Ovary (tissue), 9 donors: ENCODE results near the gene C3orf18. TPM values are rescaled to one million over a fixed set of nuclear protein-coding genes. Genes with fewer than 3 reads are reported as not detected.

Experiments
- DNase-seq, 5 donors: peaks; one replicate each; pipeline ENCODE4 v3.0.0-alpha.2; 2019 to 2020
- H3K27ac ChIP-seq, 2 donors: fragments of 200-600 bp; one replicate each; pipeline versions ENCODE4 v1.5.1 to v1.8.0; 2019 to 2022
- H3K27me3 ChIP-seq: fragments of 200-600 bp; one replicate; pipeline ENCODE4 v1.8.0; 2022
- H3K36me3 ChIP-seq: fragments of 200-600 bp; sonication (generic); one replicate; pipeline ENCODE4 v1.5.1; 2019
- H3K4me1 ChIP-seq: one replicate; pipeline ENCODE4 v1.8.1; 2013; ENCODE audit warnings: mild to moderate bottlenecking, moderate library complexity; ENCODE audit not compliant: insufficient read depth
- H3K4me3 ChIP-seq: fragments of 200-600 bp; sonication (generic); one replicate; pipeline ENCODE4 v1.5.1; 2017
- H3K9me3 ChIP-seq, 2 donors: fragments of 200-600 bp in 1 of 2; sonication (generic) in 1 of 2; one replicate each; pipeline versions ENCODE4 v1.5.1 to v1.8.1; 2013 to 2019; ENCODE audit warnings: mild to moderate bottlenecking in 1 of 2, moderate library complexity in 1 of 2
- EP300 ChIP-seq: sonication (generic); formaldehyde crosslinking; IDR thresholded peaks from one replicate; pipeline ENCODE4 v1.6.1; 2017; ENCODE audit warnings: antibody characterized with exemption
- POLR2A ChIP-seq: fragments of 450-650 bp; IDR thresholded peaks from one replicate; pipeline ENCODE4 v1.6.1; 2017; ENCODE audit warnings: antibody characterized with exemption, mild to moderate bottlenecking, moderate library complexity
- WGBS, 3 donors: extraction: QIAGEN DNeasy Blood & Tissue Kit in 1 of 3; methylation state at CpG; one replicate each; pipeline versions ENCODE4 v1.1.5 to v1.1.7; 2013 to 2017; 5-methylcytosine and 5-hydroxymethylcytosine counted together
- intact Hi-C, 4 donors: fragments of 100-400 bp; cut with DNase I; formaldehyde crosslinking; loops; one replicate each; pipeline versions ENCODE4 v1.11.0 to v1.15.1; 2022 to 2023
- polyA plus RNA-seq, 2 donors: library from polyadenylated mRNA; stranded (reverse); fragments of 200-250 nt in 1 of 2; fragments of 350-450 nt in 1 of 2; fragmentation: Illumina TruSeq in 1 of 2; extraction: RNeasy Lipid Tissue Mini Kit (QIAGEN cat#74804) in 1 of 2; gene quantifications; one replicate each; pipeline ENCODE4 v1.2.3, GENCODE V29; 2013 to 2014
- total RNA-seq, 7 donors: library from RNA; depleted of rRNA in 2 of 7; stranded (reverse); fragments of >200 nt in 2 of 7; fragmentation: NEBNext Ultra II Directional in 3 of 7; extraction: Animal tissue kit (Norgen Biotek cat#: 25700) in 3 of 7; gene quantifications; one replicate each; pipeline versions ENCODE4 v1.1.0 to v1.2.4, GENCODE V29; 2016 to 2023
- TF ChIP-seq, protein P1 (sequence below), 3 donors: fragments of 450-650 bp in 2 of 3; fragments of 200-600 bp in 1 of 3; IDR thresholded peaks; one replicate each; pipeline versions ENCODE4 v1.5.1 to v1.8.0; 2016 to 2022; ENCODE audit warnings: antibody characterized with exemption in 3 of 3, mild to moderate bottlenecking in 1 of 3
- donor health status: DM: no; HTN: no; CAD: no; lungs with moderate emphysema.
- donor health status: DM: no; HTN: no; CAD: no.
- donor health status: Bipolar disorder and iron deficiency.
- donor health status: DM: yes; HTN: yes; CAD: no.
- donor health status: DM: no; HTN: no; CAD: no.
- donor health status: DM: yes; HTN: yes; CAD: no.

Gene C3orf18
- total and polyA plus RNA-seq, 9 donors: 10.7 to 24.1 (median 17.5) TPM

DNA sequence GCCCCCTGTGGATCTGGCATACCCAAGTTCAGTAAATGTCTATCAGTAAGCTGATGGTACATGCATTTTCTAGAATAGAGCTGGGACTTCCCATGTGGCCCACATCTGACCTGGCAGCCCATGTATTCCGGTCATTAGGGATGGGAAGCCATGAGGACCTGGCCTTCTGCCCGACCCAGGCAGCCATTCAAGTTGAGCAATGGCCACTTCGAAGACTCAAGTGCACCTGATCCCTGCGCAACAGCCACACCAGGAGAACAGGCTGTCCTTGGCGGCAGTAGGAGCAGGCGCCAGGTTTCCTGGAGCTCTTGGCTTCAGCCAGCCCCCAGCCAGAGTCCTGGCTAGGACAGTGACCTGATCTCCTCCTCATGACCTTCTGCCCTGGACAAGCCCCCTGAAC lies 16.4 kb upstream of the C3orf18 start:
- intact Hi-C loops: no loop called here
- H3K27me3 ChIP-seq: no peaks in the 10 kb centered on the region
- peak in 2 of 5 donors; percentile 57 to 66 for DNase-seq
- no peaks in the 10 kb centered on the region for H3K9me3 ChIP-seq
- peaks cover 6% of the 10 kb centered on the region for H3K4me1 ChIP-seq
- no peak overlapping the region for H3K27ac ChIP-seq
- no peaks in the 10 kb centered on the region for H3K36me3 ChIP-seq
- TF ChIP-seq POLR2A: no peak
- TF ChIP-seq EP300: no peak
- TF ChIP-seq, protein P1, sequence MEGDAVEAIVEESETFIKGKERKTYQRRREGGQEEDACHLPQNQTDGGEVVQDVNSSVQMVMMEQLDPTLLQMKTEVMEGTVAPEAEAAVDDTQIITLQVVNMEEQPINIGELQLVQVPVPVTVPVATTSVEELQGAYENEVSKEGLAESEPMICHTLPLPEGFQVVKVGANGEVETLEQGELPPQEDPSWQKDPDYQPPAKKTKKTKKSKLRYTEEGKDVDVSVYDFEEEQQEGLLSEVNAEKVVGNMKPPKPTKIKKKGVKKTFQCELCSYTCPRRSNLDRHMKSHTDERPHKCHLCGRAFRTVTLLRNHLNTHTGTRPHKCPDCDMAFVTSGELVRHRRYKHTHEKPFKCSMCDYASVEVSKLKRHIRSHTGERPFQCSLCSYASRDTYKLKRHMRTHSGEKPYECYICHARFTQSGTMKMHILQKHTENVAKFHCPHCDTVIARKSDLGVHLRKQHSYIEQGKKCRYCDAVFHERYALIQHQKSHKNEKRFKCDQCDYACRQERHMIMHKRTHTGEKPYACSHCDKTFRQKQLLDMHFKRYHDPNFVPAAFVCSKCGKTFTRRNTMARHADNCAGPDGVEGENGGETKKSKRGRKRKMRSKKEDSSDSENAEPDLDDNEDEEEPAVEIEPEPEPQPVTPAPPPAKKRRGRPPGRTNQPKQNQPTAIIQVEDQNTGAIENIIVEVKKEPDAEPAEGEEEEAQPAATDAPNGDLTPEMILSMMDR (IDR thresholded peaks at IDR 0.05): no peak
- 74 to 89% (median 85%) methylated on average over 5 to 6 of the region's 6 CpGs for WGBS, 3 donors
- no peak overlapping the region for H3K4me3 ChIP-seq

DNA sequence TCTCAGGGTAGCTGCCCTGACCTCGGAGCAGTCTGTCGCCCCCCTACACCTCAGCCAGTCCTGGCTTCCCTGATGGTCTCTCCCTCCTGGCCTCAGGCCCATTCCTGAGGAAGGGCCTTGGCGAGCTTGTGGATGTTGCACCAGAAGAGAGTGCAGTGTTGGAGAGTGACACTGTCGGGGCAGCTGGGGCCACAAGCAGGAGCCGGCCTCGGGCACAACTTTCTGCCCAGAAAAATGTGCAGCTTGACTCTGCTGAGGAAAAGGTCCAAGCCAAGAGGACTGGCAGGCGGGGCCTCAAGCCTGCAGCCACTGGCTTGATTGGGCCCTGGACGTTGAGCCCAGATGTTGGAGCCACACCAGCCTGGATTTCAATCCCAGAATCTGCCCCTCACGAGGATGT lies 14.5 kb upstream of the C3orf18 start:
- H3K27me3 ChIP-seq: no peaks in the 10 kb centered on the region
- no peak overlapping the region for H3K4me3 ChIP-seq
- H3K27ac ChIP-seq: no peak overlapping the region
- 60 to 75% (median 61%) methylated on average over 9 of the region's 9 CpGs for WGBS, 3 donors
- TF ChIP-seq EP300 (no peak), POLR2A (no peak)
- TF ChIP-seq, protein P1 (IDR thresholded peaks at IDR 0.05): no peak
- H3K36me3 ChIP-seq: no peaks in the 10 kb centered on the region
- DNase-seq: no peak
- H3K9me3 ChIP-seq: no peaks in the 10 kb centered on the region
- H3K4me1 ChIP-seq: peaks cover 2% of the 10 kb centered on the region
- intact Hi-C loops: no loop called here

DNA sequence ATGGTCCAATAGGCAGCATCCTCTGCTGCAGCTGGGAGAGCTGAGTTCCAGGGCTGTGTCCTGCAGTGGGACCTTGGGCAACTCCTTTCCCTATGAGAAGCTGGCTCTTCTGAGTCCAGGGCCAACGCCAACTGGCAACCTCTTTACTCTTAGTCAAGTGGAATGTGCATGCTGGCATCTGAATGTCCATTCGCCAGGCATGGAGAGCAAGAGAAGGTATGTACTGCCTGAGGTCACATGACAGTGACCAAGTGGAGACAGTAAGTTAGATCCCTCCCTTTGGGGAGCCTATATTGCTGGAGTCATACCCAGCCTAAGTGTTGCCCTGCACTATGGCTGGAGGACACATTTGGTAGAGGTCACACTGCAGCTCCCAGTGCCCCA lies 13.9 kb upstream of the C3orf18 start:
- TF ChIP-seq EP300 (no peak), POLR2A (no peak)
- TF ChIP-seq, protein P1 (IDR thresholded peaks at IDR 0.05): no peak
- no peak for DNase-seq
- WGBS, 3 donors: 94 to 100% (median 100%) methylated on average over 2 of the region's 2 CpGs
- H3K27ac ChIP-seq: no peak overlapping the region
- intact Hi-C loops: no loop called here
- peaks cover 2% of the 10 kb centered on the region for H3K4me1 ChIP-seq
- H3K27me3 ChIP-seq: no peaks in the 10 kb centered on the region
- H3K9me3 ChIP-seq: no peaks in the 10 kb centered on the region
- no peaks in the 10 kb centered on the region for H3K36me3 ChIP-seq
- no peak overlapping the region for H3K4me3 ChIP-seq

DNA sequence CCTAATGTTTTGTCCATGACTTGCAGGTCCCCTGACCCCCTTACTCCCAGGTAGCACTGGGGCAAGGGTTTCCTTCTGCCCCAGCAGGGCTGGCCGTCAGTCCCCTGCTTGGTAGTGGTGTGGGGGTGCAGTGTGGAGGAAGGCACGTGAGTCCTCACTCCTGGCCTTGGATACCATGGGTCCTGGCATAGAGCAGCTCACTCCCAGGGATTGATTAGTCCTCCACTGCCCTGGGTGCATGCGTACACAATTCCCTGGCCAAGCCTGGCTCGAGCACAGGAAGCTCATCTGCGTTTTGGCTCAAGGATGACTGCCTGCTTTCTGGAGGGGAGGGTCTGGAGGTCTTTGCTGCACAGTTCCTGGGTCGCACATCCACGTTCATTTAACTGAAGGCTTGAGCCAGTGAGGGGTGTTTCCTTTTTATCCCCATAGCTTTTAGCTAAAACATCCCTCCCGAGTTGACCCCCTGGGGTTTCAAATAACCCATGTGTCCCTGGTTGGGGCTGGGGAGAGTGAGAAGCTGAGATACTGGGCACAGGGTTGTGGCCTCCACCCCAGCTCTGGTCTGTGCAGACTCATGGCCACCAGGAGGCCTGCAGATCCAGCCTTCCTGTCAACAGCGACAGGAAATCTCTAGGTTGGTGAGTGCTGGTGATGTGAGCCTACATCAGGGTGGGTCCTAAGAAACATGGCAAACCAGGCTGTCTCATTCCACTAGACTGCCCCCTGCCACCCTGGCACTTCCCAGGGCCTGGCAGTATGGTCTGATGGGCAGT lies 13.3 kb upstream of the C3orf18 start:
- Histone ChIP-seq H3K36me3 (no peaks in the 10 kb centered on the region), H3K27me3 (no peaks in the 10 kb centered on the region), H3K9me3 (no peaks in the 10 kb centered on the region), H3K4me3 (no peak overlapping the region), H3K4me1 (peaks cover 2% of the 10 kb centered on the region), H3K27ac (no peak overlapping the region)
- intact Hi-C loops: no loop called here
- WGBS, 3 donors: 37 to 59% (median 54%) methylated on average over 9 of the region's 9 CpGs
- TF ChIP-seq POLR2A: no peak
- DNase-seq: peak in 1 of 5 donors; percentile 51

DNA sequence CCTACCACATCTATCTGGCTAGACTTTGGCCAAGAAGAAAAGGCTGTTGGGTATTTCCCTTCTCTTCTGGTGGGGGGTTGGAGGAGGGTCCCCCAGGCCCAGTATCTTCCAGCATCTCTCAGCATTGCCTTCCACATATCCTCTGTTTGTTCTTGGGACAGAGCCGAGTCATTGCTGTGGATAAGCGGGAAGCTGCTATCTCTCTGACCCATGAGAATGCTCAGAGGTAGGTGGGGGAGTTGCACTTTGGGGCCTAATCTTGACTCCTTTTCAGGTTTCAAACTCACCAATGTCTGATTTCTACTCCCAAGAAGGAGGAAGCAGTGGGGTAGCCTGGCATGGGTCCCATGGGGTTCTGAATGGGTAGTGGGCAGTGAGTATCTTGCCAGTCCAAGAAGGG lies 9.8 kb upstream of the C3orf18 start:
- Histone ChIP-seq H3K27me3 (no peaks in the 10 kb centered on the region), H3K9me3 (no peaks in the 10 kb centered on the region), H3K4me3 (no peak overlapping the region), H3K27ac (no peak overlapping the region), H3K4me1 (peaks cover 3% of the 10 kb centered on the region), H3K36me3 (no peaks in the 10 kb centered on the region)
- intact Hi-C loops: no loop called here
- TF ChIP-seq, protein P1 (IDR thresholded peaks at IDR 0.05): no peak
- TF ChIP-seq POLR2A: no peak
- no peak for TF ChIP-seq EP300
- DNase-seq: no peak
- WGBS, 3 donors: 76 to 91% (median 90%) methylated on average over 2 of the region's 2 CpGs
